HCT116 (cell line): ENCODE measurements around the gene EWSR1. TPM values are rescaled to one million over a fixed set of nuclear protein-coding genes. Genes with fewer than 3 reads are reported as not detected.

Source experiments
- ATF3 ChIP-seq: IDR thresholded peaks from 2 replicates; pipeline ENCODE4 v1.6.1; 2012
- CBX3 ChIP-seq: IDR thresholded peaks from 2 replicates; pipeline ENCODE4 v1.6.1; 2012; ENCODE audit warnings: low read depth
- CTCF ChIP-seq, 3 experiments: fragments of 200-600 bp in 1 of 3; sonication (generic) in 1 of 3; IDR thresholded peaks in 2 of 3; conservative IDR thresholded peaks in 1 of 3; 2 replicates each; pipeline ENCODE4 v1.5.1; 2012 to 2017; ENCODE audit warnings: low read depth in 2 of 3, low read length in 2 of 3, antibody characterized with exemption in 1 of 3, borderline replicate concordance in 1 of 3, control low read depth in 1 of 3, mild to moderate bottlenecking in 1 of 3, mixed read lengths in 1 of 3, mixed run types in 1 of 3, moderate library complexity in 1 of 3; ENCODE audit not compliant: insufficient read depth in 1 of 3
- EGR1 ChIP-seq: IDR thresholded peaks from 2 replicates; pipeline ENCODE4 v1.6.1; 2012; ENCODE audit warnings: low read depth
- FOSL1 ChIP-seq: IDR thresholded peaks from 2 replicates; pipeline ENCODE4 v1.6.1; 2012; ENCODE audit warnings: low read depth
- MAX ChIP-seq: IDR thresholded peaks from 2 replicates; pipeline ENCODE4 v1.6.1; 2012
- POLR2AphosphoS5 ChIP-seq: IDR thresholded peaks from 2 replicates; pipeline ENCODE4 v1.6.1; 2011; ENCODE audit warnings: mild to moderate bottlenecking, low read depth, low read length, moderate library complexity
- SIN3A ChIP-seq: IDR thresholded peaks from 2 replicates; pipeline ENCODE4 v1.6.1; 2012; ENCODE audit warnings: low read depth
- SP1 ChIP-seq: IDR thresholded peaks from 2 replicates; pipeline ENCODE4 v1.6.1; 2012; ENCODE audit warnings: low read depth
- YY1 ChIP-seq: IDR thresholded peaks from 2 replicates; pipeline ENCODE4 v1.6.1; 2011; ENCODE audit warnings: low read length, low read depth, moderate library complexity, mild to moderate bottlenecking; ENCODE audit not compliant: insufficient replicate concordance; ENCODE audit errors: extremely low read depth
- ZBTB33 ChIP-seq: IDR thresholded peaks from 2 replicates; pipeline ENCODE4 v1.6.1; 2011; ENCODE audit warnings: mild to moderate bottlenecking, low read length, moderate library complexity; ENCODE audit not compliant: insufficient replicate concordance; ENCODE audit errors: extremely low read depth
- ZFX ChIP-seq: fragments of 450-650 bp; IDR thresholded peaks from 2 replicates; pipeline ENCODE4 v1.6.1; 2017
- ZNF274 ChIP-seq: fragments of 200-500 bp; sonication (Bioruptor generic); IDR thresholded peaks from 2 replicates; pipeline ENCODE4 v1.6.1; 2014; ENCODE audit warnings: mild to moderate bottlenecking, low read depth, low read length, inconsistent platforms
- total RNA-seq: library from RNA; stranded (reverse); gene quantifications from one replicate; pipeline ENCODE4 v1.2.1, GENCODE V29; 2021; ENCODE audit not compliant: unreplicated experiment

Gene EWSR1
- total RNA-seq, 1 experiment from 2014 or later: 335 TPM

GRCh38 chr22:29306835-29307595 is 38.9 kb downstream of the EWSR1 start (continued):
- no peak for TF ChIP-seq CTCF (IDR thresholded peaks at IDR 0.05 in 2 of 3, conservative IDR thresholded peaks at IDR 0.05 in 1 of 3; ENCODE audit: borderline replicate concordance in 1 of 3, insufficient read depth in 1 of 3, low read depth in 2 of 3, low read length in 2 of 3)
- no peak for TF ChIP-seq ATF3
- no peak for TF ChIP-seq FOSL1
- peak; percentile 82 for TF ChIP-seq ZFX
- no peak for TF ChIP-seq SIN3A
- TF ChIP-seq YY1: no peak
- 0 out of 2 replicates have a peak, but pooled peaks have one; percentile 59 for TF ChIP-seq MAX
- no peak for TF ChIP-seq CBX3
- TF ChIP-seq SP1: peak; percentile 57; the same call in 1 of the 2 replicates
- no peak for TF ChIP-seq EGR1
- TF ChIP-seq ZBTB33: no peak
- TF ChIP-seq ZNF274: no peak
- TF ChIP-seq POLR2AphosphoS5: peak; percentile 68
